ENCODE measurements around the gene BLOC1S6. TPM values are rescaled to one million over a fixed set of nuclear protein-coding genes. Genes with fewer than 3 reads are reported as not detected.

Gene BLOC1S6
- total and polyA plus RNA-seq, 2 of the 8 experiments (the other 6 are each of a cell fraction or from before 2014, with no cell fraction given), result 4.5 to 28.8 TPM

- FAIRE-seq (no peak), DNase-seq (ENCODE audit: low read depth in 1 of 2, low spot score in 2 of 2) (no peak)
- H3K18ac ChIP-seq (ENCODE audit: extremely low read depth, low read length), result no peak overlapping the region
- no peak overlapping the region for H3K27ac ChIP-seq (ENCODE audit: low read depth, low read length)
- H4K8ac ChIP-seq (ENCODE audit: extremely low read depth, insufficient read depth, low read length), result no peak overlapping the region
- H2BK12ac ChIP-seq (ENCODE audit: low read depth, low read length), result no peak overlapping the region
- no peaks in the 10 kb centered on the region for H3K23me2 ChIP-seq (ENCODE audit: low read depth, low read length)
- no peak overlapping the region for H3K4ac ChIP-seq (replicated peaks; ENCODE audit: insufficient read length, low read depth, low read length)
- H2BK120ac ChIP-seq (replicated peaks; ENCODE audit: low read depth, low read length), result no peak overlapping the region
- no peaks in the 10 kb centered on the region for H3K79me1 ChIP-seq (ENCODE audit: low read depth, low read length)
- H3K9ac ChIP-seq (replicated peaks in 1 of 4; ENCODE audit: extremely low read depth in 1 of 4, low read depth in 3 of 4, low read length in 3 of 4), result no peak overlapping the region
- H4K5ac ChIP-seq (ENCODE audit: insufficient read length, low read depth, low read length), result no peak overlapping the region
- H3K27me3 ChIP-seq (replicated peaks in 1 of 4; ENCODE audit: control insufficient read depth in 3 of 4, extremely low read depth in 1 of 4, insufficient read depth in 3 of 4, low read length in 3 of 4), result no peaks in the 10 kb centered on the region
- no peak overlapping the region for H4K91ac ChIP-seq (replicated peaks; ENCODE audit: insufficient read length, low read length)
- WGBS, 2 experiments (ENCODE audit: extremely low coverage in 1 of 2, insufficient coverage in 1 of 2, insufficient read length in 1 of 2, insufficient replicate concordance in 2 of 2, low coverage in 1 of 2, low lambda C conversion rate in 2 of 2, missing lambda C conversion rate in 1 of 2), result 85% methylated on average over 4 of the region's 4 CpGs; no CpG with 5 or more reads in 1 of the 2 experiments
- no peak overlapping the region for H2BK20ac ChIP-seq (ENCODE audit: low read length)
- H3K56ac ChIP-seq (replicated peaks; ENCODE audit: insufficient read length, low read depth, low read length), result no peak overlapping the region
- H2AFZ ChIP-seq (ENCODE audit: low read length), result no peak overlapping the region
- no peaks in the 10 kb centered on the region for H3K4me1 ChIP-seq (replicated peaks in 1 of 4; ENCODE audit: control insufficient read depth in 3 of 4, insufficient read depth in 4 of 4, low read length in 3 of 4)
- H3K14ac ChIP-seq (ENCODE audit: insufficient read length), result no peak overlapping the region
- H3K79me2 ChIP-seq (ENCODE audit: control insufficient read depth in 1 of 2, insufficient read depth in 2 of 2, low read length in 2 of 2), result no peaks in the 10 kb centered on the region
- CTCF ChIA-PET (ENCODE audit: partially characterized antibody), result no interaction called here
- no peaks in the 10 kb centered on the region for H4K20me1 ChIP-seq (replicated peaks in 1 of 2; ENCODE audit: control insufficient read depth in 1 of 2, insufficient read depth in 2 of 2, low read length in 2 of 2)
- no peaks in the 10 kb centered on the region for H3K36me3 ChIP-seq (ENCODE audit: control insufficient read depth in 2 of 4, insufficient read depth in 4 of 4, low read length in 3 of 4)
- POLR2A ChIA-PET (ENCODE audit: partially characterized antibody), result no interaction called here
- no peak overlapping the region for H3K4me3 ChIP-seq (ENCODE audit: extremely low read depth in 1 of 4, insufficient read depth in 2 of 4, low read depth in 3 of 4, low read length in 4 of 4)
- H3K23ac ChIP-seq (ENCODE audit: insufficient read length), result no peak overlapping the region
- H3K4me2 ChIP-seq (ENCODE audit: insufficient read depth in 1 of 2, low read depth in 2 of 2, low read length in 2 of 2), result no peak overlapping the region
- no peak overlapping the region for H2BK5ac ChIP-seq (ENCODE audit: low read depth, low read length)
- H2BK15ac ChIP-seq (ENCODE audit: low read length), result no peak overlapping the region
- H2AK5ac ChIP-seq (ENCODE audit: low read depth, low read length), result no peak overlapping the region
- H3K9me3 ChIP-seq (ENCODE audit: insufficient read depth in 2 of 2, low read depth in 1 of 2, low read length in 1 of 2), result no peaks in the 10 kb centered on the region
- no peak for TF ChIP-seq HDAC6 (IDR thresholded peaks at IDR 0.05; ENCODE audit: low read depth, low read length)
- TF ChIP-seq E2F6 (IDR thresholded peaks at IDR 0.05), result no peak
- no peak for TF ChIP-seq PHF8 (conservative IDR thresholded peaks at IDR 0.05; ENCODE audit: low read depth, low read length)
- TF ChIP-seq CBX5 (IDR thresholded peaks at IDR 0.05; ENCODE audit: low read depth, low read length), result no peak
- no peak for TF ChIP-seq RAD21 (IDR thresholded peaks at IDR 0.05 in 1 of 2, conservative IDR thresholded peaks at IDR 0.05 in 1 of 2; ENCODE audit: low read depth in 2 of 2, low read length in 2 of 2)
- TF ChIP-seq JUN (IDR thresholded peaks at IDR 0.05; ENCODE audit: low read depth, low read length), result no peak
- TF ChIP-seq CEBPB (IDR thresholded peaks at IDR 0.05; ENCODE audit: low read depth, low read length), result no peak
- no peak for TF ChIP-seq EGR1 (IDR thresholded peaks at IDR 0.05; ENCODE audit: borderline replicate concordance, low read depth, low read length)
- no peak for TF ChIP-seq BRCA1 (IDR thresholded peaks at IDR 0.05; ENCODE audit: low read depth, low read length)
- no peak for TF ChIP-seq MAFK (IDR thresholded peaks at IDR 0.05; ENCODE audit: low read depth, low read length)
- TF ChIP-seq POU5F1 (IDR thresholded peaks at IDR 0.05; ENCODE audit: low read depth, low read length), result no peak
- TF ChIP-seq GTF2F1 (IDR thresholded peaks at IDR 0.05; ENCODE audit: borderline replicate concordance, low read depth, low read length), result no peak
- no peak for TF ChIP-seq TEAD4 (IDR thresholded peaks at IDR 0.05; ENCODE audit: low read depth, low read length)
Observed at GRCh38 chr15:45544266-45545023, 42.7 kb upstream of the BLOC1S6 start.

Data from H1 (cell line).